ENCODE measurements around the gene PRIMPOL. TPM values are rescaled to one million over a fixed set of nuclear protein-coding genes. Genes with fewer than 3 reads are reported as not detected.
"Not testable (repeated sequence)": the region's sequence is repeated elsewhere in the genome, so short reads cannot be mapped to it uniquely, and the experiment has no call there.

The PRIMPOL gene
- total RNA-seq, 2 experiments from 2014 or later, result 17.7 to 18.1 TPM

DNA sequence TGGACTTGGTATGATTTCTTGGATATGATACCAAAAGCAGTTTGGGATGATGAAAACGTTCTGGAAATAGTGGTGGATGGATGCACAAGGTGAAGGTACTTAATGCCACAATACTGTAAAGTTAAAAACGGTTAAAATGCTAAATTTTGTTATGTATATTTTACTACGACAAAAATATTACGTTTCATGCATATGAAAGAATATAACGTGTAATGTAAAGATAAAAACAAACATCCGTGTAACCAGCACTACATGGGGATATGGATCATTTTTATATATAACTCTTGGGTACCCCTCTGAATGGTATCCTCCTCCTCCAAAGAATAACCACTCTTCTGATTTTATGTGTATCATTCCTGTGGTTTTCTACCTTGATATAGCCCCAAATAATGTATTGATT lies 85.2 kb downstream of the PRIMPOL start:
- Mint-ChIP-seq H3K27me3 (peaks cover 4% of the 10 kb centered on the region), H3K9me3 (no peaks in the 10 kb centered on the region), H3K36me3 (peaks cover 19% of the 10 kb centered on the region), H3K4me3 (peak overlapping the region; percentile 98), H3K27ac (peak overlapping the region; percentile 93), H3K4me1 (peaks cover 23% of the 10 kb centered on the region)
- DNase-seq, result no peak

DNA sequence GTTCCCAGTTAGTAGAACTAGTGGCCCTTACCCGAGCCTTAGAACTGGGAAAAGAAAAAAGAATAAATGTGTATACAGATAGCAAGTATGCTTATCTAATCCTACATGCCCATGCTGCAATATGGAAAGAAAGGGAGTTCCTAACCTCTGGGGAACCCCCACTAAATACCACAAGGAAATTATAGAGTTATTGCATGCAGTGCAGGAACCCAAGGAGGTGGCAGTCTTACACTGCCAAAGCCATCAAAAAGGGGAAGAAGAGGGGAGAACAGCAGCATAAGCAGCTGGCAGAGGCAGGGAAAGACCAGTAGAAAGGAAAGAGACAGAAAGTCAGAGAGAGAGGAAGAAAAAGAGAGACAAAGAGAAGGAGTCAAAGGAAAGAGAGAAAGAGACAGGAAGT lies 90.0 kb downstream of the PRIMPOL start:
- not testable (repeated sequence) for H3K36me3 Mint-ChIP-seq, H3K27me3 Mint-ChIP-seq, H3K27ac Mint-ChIP-seq, H3K4me3 Mint-ChIP-seq, DNase-seq, H3K9me3 Mint-ChIP-seq
- H3K4me1 Mint-ChIP-seq, result peaks cover 13% of the 10 kb centered on the region

DNA sequence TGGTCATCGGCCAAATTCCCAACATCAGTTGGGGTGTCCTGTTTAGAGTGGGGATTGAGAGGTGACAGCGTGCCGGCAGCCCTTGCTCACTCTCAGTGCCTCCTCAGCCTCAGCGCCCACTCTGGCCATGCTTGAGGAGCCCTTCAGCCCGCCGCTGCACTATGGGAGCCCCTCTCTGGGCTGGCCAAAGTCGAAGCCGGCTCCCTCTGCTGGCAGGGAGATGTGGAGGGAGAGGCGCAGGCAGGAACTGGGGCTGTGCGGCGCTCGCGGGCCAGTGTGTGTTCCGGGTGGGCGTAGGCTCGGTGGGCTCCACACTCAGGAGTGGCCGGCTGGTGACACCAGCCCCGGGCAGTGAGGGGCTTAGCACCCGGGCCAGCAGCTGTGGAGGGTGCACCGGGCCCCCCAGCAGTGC lies 91.4 kb downstream of the PRIMPOL start:
- Mint-ChIP-seq H3K4me3 (no peak overlapping the region), H3K36me3 (no peaks in the 10 kb centered on the region), H3K9me3 (peaks cover 1% of the 10 kb centered on the region), H3K4me1 (peaks cover 14% of the 10 kb centered on the region), H3K27ac (no peak overlapping the region), H3K27me3 (no peaks in the 10 kb centered on the region)
- no peak for DNase-seq

DNA sequence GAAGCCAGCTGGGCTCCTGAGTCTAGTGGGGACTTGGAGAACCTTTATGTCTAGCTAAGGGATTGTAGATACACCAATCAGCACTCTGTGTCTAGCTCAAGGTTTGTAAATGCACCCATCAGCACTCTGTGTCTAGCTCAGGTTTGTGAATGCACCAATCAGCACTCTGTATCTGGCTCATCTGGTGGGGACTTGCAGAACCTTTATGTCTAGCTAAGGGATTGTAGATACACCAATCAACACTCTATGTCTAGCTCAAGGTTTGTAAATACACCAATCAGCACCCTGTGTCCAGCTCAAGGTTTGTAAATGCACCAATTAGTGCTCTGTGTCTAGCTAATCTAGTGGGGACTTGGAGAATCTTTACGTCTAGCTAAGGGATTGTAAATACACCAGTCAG lies 92.1 kb downstream of the PRIMPOL start:
- H3K36me3 Mint-ChIP-seq, H3K4me3 Mint-ChIP-seq, DNase-seq, H3K27me3 Mint-ChIP-seq, H3K9me3 Mint-ChIP-seq, H3K27ac Mint-ChIP-seq: not testable (repeated sequence)
- peaks cover 21% of the 10 kb centered on the region for H3K4me1 Mint-ChIP-seq

DNA sequence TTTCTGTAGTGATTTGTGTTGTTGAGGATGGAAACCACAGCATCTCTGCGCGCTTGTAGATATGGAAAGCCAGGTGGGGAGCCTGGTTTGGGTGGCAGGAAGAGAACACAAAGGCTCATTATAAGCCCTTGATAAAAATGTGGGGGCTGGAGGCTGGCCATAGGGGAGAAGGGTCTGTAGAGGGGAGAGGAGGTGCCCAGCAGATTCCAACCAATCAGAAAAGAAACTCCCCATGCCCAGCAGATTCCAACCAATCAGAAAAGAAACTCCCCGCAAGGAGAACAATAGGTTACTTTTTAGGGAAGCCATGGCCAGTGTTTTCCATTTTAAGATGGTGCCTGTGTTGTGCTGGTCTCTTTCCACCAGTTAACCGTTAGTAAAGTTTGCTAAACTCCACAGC lies 94.1 kb downstream of the PRIMPOL start:
- H3K9me3 Mint-ChIP-seq, result peaks cover 1% of the 10 kb centered on the region
- H3K27ac Mint-ChIP-seq, result no peak overlapping the region
- no peak for DNase-seq
- H3K4me3 Mint-ChIP-seq, result no peak overlapping the region
- no peaks in the 10 kb centered on the region for H3K36me3 Mint-ChIP-seq
- H3K27me3 Mint-ChIP-seq, result no peaks in the 10 kb centered on the region
- H3K4me1 Mint-ChIP-seq, result peaks cover 27% of the 10 kb centered on the region

DNA sequence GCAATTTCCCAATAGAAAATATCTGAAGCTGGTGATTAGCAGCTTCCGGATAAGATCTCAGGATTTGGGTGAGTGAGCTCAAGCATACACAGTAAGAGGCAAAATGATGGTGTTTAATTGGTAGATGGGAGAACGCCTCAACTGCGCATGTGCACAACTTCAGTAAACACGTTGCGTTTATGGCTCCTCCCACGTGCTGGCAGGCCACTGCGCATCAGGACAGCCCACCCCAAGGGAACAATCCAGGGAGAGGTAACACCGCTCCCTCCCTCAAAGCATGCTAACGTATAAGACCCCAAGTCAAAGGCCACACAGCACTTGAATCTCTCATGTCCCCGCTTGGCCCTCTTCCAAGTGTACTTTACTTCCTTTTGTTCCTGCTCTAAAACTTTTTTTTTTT lies 94.7 kb downstream of the PRIMPOL start:
- H3K27ac Mint-ChIP-seq, result no peak overlapping the region
- no peak overlapping the region for H3K4me3 Mint-ChIP-seq
- DNase-seq, result no peak
- H3K4me1 Mint-ChIP-seq, result peaks cover 23% of the 10 kb centered on the region
- H3K27me3 Mint-ChIP-seq, result no peaks in the 10 kb centered on the region
- no peaks in the 10 kb centered on the region for H3K36me3 Mint-ChIP-seq
- peaks cover 1% of the 10 kb centered on the region for H3K9me3 Mint-ChIP-seq

Other genes starting within 250 kb of the PRIMPOL start
- gene IRF2, start 175.2 kb upstream of the PRIMPOL start, total RNA-seq, result 10 to 100 TPM; 49.1 to 61.4 TPM
- 10 to 100 TPM; 72.0 to 72.2 TPM for gene CASP3, start 291 bp upstream of the PRIMPOL start, total RNA-seq
- 10 to 100 TPM; 75.0 to 77.9 TPM for gene CENPU, start 84.4 kb downstream of the PRIMPOL start, total RNA-seq
- gene ACSL1, start 176.2 kb downstream of the PRIMPOL start, total RNA-seq, result 10 to 100 TPM; 15.0 to 15.9 TPM